Measurements from ENCODE around the gene NCS1. TPM values are rescaled to one million over a fixed set of nuclear protein-coding genes. Genes with fewer than 3 reads are reported as not detected.

The NCS1 gene
- 10 to 100 TPM; 19.6 to 19.9 TPM for total RNA-seq
- 10 to 100 TPM; 16.7 to 24.9 (median 19.5) TPM for polyA plus RNA-seq (ENCODE audit: insufficient read length in 6 of 6)
- long read RNA-seq, donor 1, full-length matches to known transcripts: 13 of 13 reads
- long read RNA-seq, donor 1, partial matches to known transcripts: 0 of 13 reads
- long read RNA-seq, donor 1, other reads (novel, unspliced or antisense): 0 of 13 reads
- long read RNA-seq, donor 2, full-length matches to known transcripts: 11 of 11 reads
- long read RNA-seq, donor 2, partial matches to known transcripts: 0 of 11 reads
- long read RNA-seq, donor 2, other reads (novel, unspliced or antisense): 0 of 11 reads
- long read RNA-seq, donor 3, full-length matches to known transcripts: 8 of 8 reads
- long read RNA-seq, donor 3, partial matches to known transcripts: 0 of 8 reads
- long read RNA-seq, donor 3, other reads (novel, unspliced or antisense): 0 of 8 reads
- long read RNA-seq, donor 4: 0 reads
- long read RNA-seq, donor 5, full-length matches to known transcripts: 4 of 4 reads
- long read RNA-seq, donor 5, partial matches to known transcripts: 0 of 4 reads
- long read RNA-seq, donor 5, other reads (novel, unspliced or antisense): 0 of 4 reads
- long read RNA-seq, donor 6, full-length matches to known transcripts: 6 of 6 reads
- long read RNA-seq, donor 6, partial matches to known transcripts: 0 of 6 reads
- long read RNA-seq, donor 6, other reads (novel, unspliced or antisense): 0 of 6 reads
- long read RNA-seq, donor 7, full-length matches to known transcripts: 1 of 1 reads
- long read RNA-seq, donor 7, partial matches to known transcripts: 0 of 1 reads
- long read RNA-seq, donor 7, other reads (novel, unspliced or antisense): 0 of 1 reads
- long read RNA-seq, donor 8, full-length matches to known transcripts: 4 of 4 reads
- long read RNA-seq, donor 8, partial matches to known transcripts: 0 of 4 reads
- long read RNA-seq, donor 8, other reads (novel, unspliced or antisense): 0 of 4 reads
- long read RNA-seq, donor 9: 0 reads
- long read RNA-seq, donor 10, partial matches to known transcripts: 1 of 1 reads
- long read RNA-seq, donor 10, other reads (novel, unspliced or antisense): 0 of 1 reads
- long read RNA-seq, donor 11, full-length matches to known transcripts: 49 of 118 reads
- long read RNA-seq, donor 11, partial matches to known transcripts: 69 of 118 reads
- long read RNA-seq, donor 11, other reads (novel, unspliced or antisense): 0 of 118 reads
- long read RNA-seq, donor 12, full-length matches to known transcripts: 5 of 5 reads
- long read RNA-seq, donor 12, partial matches to known transcripts: 0 of 5 reads
- long read RNA-seq, donor 12, other reads (novel, unspliced or antisense): 0 of 5 reads

DNA sequence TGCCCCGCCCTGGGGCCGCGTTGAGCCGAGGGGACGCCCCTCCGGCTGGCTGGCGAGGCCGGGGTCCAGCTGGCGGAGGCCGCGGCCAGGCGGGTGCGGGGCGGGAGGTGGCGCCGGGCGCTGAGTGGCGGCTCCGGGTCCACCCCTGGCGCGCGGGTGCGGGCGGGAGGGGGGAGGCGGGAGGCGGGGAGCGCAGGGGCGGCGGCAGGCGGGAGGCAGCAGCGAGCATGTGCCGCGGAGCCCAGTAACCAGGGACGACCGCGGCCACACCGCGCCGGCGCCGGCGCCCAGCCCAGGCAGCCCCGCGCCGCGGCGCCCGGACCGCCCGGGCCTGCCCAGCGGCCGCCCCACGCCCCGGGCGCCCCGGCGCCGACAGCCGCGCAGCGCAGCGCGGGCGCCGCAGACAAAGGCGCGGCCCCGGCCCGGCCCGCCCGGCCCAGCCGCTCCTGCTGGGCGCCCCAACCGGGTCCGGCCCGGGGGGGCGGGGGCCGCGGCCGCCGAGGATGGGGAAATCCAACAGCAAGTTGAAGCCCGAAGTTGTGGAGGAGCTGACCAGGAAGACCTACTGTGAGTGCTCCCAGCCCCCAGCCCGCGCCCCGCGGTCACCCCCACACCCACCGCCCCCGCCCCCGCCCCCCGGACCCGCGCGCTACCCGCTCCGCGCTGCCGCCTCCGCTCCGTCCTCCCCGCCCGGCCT is at the start of gene NCS1:
Gene NCS1, plus strand, starts transcription at position 244 of the 697 bp plus-strand sequence. Its CDS starts 260 bp downstream, at position 504.
- no peaks in the 10 kb centered on the region for H3K36me3 ChIP-seq
- TF ChIP-seq, protein P1, sequence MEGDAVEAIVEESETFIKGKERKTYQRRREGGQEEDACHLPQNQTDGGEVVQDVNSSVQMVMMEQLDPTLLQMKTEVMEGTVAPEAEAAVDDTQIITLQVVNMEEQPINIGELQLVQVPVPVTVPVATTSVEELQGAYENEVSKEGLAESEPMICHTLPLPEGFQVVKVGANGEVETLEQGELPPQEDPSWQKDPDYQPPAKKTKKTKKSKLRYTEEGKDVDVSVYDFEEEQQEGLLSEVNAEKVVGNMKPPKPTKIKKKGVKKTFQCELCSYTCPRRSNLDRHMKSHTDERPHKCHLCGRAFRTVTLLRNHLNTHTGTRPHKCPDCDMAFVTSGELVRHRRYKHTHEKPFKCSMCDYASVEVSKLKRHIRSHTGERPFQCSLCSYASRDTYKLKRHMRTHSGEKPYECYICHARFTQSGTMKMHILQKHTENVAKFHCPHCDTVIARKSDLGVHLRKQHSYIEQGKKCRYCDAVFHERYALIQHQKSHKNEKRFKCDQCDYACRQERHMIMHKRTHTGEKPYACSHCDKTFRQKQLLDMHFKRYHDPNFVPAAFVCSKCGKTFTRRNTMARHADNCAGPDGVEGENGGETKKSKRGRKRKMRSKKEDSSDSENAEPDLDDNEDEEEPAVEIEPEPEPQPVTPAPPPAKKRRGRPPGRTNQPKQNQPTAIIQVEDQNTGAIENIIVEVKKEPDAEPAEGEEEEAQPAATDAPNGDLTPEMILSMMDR (IDR thresholded peaks at IDR 0.05): no peak
- no peak within 1 kb of the TSS for H3K27ac ChIP-seq
- intact Hi-C loops (cut with DNase I): no loop called here
- H3K27me3 ChIP-seq: peaks cover 0 to 39% of the 10 kb centered on the region in 2 donors
- ATAC-seq: peak; percentile 95
- H3K9me3 ChIP-seq: no peaks in the 10 kb centered on the region
- peak within 1 kb of the TSS; percentile 41 to 45 for H3K4me3 ChIP-seq
- peak; percentile 66 to 88 (median 82) for DNase-seq
- H3K4me1 ChIP-seq: peaks cover 0 to 10% of the 10 kb centered on the region in 2 donors

DNA sequence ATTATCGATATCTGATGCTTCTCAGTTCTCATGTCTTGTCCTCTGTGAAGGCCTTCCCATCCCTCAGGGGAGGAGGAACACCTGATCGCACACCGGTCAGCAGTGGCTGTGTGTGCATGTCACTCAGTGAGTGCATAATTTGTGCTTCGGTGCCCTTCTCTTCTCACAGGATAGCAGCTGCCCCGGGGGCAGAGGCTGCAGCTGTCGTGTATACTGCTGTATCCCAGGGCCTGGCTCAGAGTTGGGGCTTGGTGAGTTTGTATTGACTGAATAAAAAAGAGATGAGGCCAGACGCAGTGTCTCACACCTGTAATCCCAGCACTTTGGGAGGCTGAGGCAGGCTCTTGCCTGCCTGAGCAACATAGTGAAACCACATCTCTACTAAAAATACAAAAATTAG is 49.7 kb upstream of the NCS1 start:
- Histone ChIP-seq H3K9me3 (no peaks in the 10 kb centered on the region), H3K27me3 (no peaks in the 10 kb centered on the region), H3K36me3 (peaks cover 0 to 86% of the 10 kb centered on the region in 2 donors), H3K4me3 (no peak overlapping the region), H3K27ac (no peak overlapping the region), H3K4me1 (peaks cover 0 to 7% of the 10 kb centered on the region in 2 donors)
- intact Hi-C loops (cut with DNase I): loop anchor here in 1 of 2 donors (10.0 kb wide), 1 partner anchor 112 kb away; no protein-coding TSS in a partner anchor
- ATAC-seq: no peak
- DNase-seq: no peak
- TF ChIP-seq, protein P1 (IDR thresholded peaks at IDR 0.05): no peak

DNA sequence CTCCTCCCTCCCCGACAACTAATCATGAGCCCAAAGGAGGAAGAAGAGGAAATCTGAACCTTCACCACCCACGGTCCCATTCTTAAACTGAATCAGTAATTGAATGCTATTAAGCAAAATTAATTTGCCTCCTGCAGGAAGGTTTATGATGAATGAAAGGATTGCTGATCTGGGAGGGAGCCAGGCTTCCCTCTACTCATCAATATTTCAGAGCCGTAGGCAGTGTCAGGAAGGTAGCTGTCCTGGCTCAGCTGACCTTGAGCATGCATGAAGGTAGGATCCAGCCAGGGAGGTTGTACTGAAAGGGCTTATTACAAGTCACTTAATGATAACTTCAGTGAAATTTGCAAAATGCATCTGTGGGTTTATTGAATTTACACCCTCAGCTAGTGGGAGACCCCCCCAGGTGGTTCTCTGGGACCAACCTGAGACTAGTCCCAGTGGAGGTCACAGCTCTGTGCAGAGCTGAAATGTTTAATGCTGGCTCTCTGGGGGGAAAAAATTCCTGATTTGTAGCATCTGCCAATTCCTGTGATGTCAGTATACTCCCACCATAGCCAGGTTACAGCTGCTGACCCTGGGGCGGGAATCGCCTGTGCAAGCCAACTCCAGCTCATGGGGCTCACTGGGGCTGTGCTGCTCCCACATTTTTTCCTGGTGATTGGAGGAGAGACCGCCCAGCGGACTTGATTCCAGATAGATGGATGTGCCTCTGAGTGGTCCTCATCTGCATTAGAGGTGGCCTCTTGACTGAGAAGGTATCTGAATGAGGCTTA is 47.9 kb upstream of the NCS1 start:
- DNase-seq: no peak
- ATAC-seq: no peak
- Histone ChIP-seq H3K4me1 (peaks cover 11 to 25% of the 10 kb centered on the region in 2 donors), H3K27me3 (no peaks in the 10 kb centered on the region), H3K4me3 (no peak overlapping the region), H3K36me3 (peaks cover 0 to 88% of the 10 kb centered on the region in 2 donors), H3K27ac (no peak overlapping the region), H3K9me3 (no peaks in the 10 kb centered on the region)
- intact Hi-C loops (cut with DNase I): loop anchor here in 1 of 2 donors (10.0 kb wide), 1 partner anchor 111 kb away; no protein-coding TSS in a partner anchor
- TF ChIP-seq, protein P1 (IDR thresholded peaks at IDR 0.05): no peak
